HFF-Myc (cell line): ENCODE results near the gene SYN1.

Experiments used
- DNase-seq: peaks from one replicate; pipeline ENCODE4 v3.0.0-alpha.2; 2011; ENCODE audit warnings: low read depth; ENCODE audit errors: extremely low read depth
- H3K4me3 ChIP-seq: replicated peaks from 2 replicates; pipeline ENCODE4 v1.5.1; 2011; ENCODE audit warnings: low read depth, mild to moderate bottlenecking, control low read depth, low read length
- TF ChIP-seq, protein P1 (sequence below): IDR thresholded peaks from 2 replicates; pipeline ENCODE4 v1.5.1; 2012; ENCODE audit warnings: mild to moderate bottlenecking, low read depth, low read length, control low read depth; ENCODE audit errors: missing control alignments

Gene SYN1

GRCh38 chrX:47539860-47540259 is 79.8 kb downstream of the SYN1 start:
- TF ChIP-seq, protein P1, sequence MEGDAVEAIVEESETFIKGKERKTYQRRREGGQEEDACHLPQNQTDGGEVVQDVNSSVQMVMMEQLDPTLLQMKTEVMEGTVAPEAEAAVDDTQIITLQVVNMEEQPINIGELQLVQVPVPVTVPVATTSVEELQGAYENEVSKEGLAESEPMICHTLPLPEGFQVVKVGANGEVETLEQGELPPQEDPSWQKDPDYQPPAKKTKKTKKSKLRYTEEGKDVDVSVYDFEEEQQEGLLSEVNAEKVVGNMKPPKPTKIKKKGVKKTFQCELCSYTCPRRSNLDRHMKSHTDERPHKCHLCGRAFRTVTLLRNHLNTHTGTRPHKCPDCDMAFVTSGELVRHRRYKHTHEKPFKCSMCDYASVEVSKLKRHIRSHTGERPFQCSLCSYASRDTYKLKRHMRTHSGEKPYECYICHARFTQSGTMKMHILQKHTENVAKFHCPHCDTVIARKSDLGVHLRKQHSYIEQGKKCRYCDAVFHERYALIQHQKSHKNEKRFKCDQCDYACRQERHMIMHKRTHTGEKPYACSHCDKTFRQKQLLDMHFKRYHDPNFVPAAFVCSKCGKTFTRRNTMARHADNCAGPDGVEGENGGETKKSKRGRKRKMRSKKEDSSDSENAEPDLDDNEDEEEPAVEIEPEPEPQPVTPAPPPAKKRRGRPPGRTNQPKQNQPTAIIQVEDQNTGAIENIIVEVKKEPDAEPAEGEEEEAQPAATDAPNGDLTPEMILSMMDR, result no peak
- H3K4me3 ChIP-seq, result no peak overlapping the region
- DNase-seq, result no peak

DNA sequence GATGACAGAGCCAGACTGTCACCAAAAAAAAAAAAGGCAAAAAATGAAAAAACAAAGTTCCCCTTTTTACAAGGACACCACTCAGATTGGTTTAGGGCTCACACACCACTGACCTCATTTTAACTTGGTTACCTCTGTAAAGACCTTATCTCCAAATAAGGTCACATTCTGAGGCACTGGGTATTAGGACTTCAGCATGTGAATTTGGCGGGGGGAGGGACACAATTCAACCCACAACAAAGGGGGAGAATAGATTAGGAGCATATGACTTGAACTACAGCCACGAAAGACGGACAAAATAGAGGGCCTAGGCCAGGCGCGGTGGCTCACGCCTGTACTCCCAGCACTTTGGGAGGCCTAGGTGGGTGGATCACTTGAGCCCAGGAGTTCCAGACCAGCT is 89.6 kb downstream of the SYN1 start:
- no peak overlapping the region for H3K4me3 ChIP-seq
- no peak for DNase-seq
- TF ChIP-seq, protein P1, result no peak

DNA sequence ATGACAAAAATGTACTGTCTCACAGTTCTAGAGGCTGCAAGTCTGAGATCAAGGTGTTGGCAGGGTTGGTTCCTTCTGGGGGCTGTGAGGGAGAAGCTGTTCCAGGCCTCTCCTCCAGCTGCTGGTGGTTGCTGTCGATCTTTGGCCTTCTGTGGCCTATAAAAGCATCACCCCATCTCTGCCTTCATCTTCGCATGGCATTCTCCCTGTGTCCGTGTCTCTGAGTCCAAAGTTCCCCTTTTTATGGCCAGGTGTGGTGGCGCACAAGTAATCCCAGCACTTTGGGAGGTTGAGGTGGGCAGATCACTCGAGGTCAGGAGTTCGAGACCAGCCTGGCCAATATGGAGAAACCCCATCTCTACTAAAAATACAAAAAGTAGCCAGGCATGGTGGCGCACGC is 90.1 kb downstream of the SYN1 start:
- H3K4me3 ChIP-seq, result no peak overlapping the region
- DNase-seq, result no peak
- TF ChIP-seq, protein P1, result no peak

- TF ChIP-seq, protein P1, result no peak
- no peak for DNase-seq
- peak overlapping the region; percentile 44 for H3K4me3 ChIP-seq
These were observed 95.9 kb downstream of the SYN1 start for GRCh38 chrX:47523713-47524166.

- H3K4me3 ChIP-seq, result peak overlapping the region; percentile 44
- TF ChIP-seq, protein P1, result peak; percentile 61
- no peak for DNase-seq
These were observed 96.4 kb downstream of the SYN1 start for GRCh38 chrX:47523297-47523696.
